ENCODE measurements around the gene C8B.

GRCh38 chr1:56920591-56921001 is 45.2 kb downstream of the C8B start:
- TF ChIP-seq EZH2 (IDR thresholded peaks at IDR 0.05; ENCODE audit: insufficient read depth, poor library complexity, severe bottlenecking) = no peak
- TF ChIP-seq EZH2phosphoT487 (IDR thresholded peaks at IDR 0.05; ENCODE audit: insufficient read depth, low read depth) = no peak
